Trophoblast cell (in vitro differentiated cells and primary cell): ENCODE measurements around the gene CD4. TPM values are rescaled to one million over a fixed set of nuclear protein-coding genes. Genes with fewer than 3 reads are reported as not detected.
A peak's percentile ranks its signal among the peaks of the same experiment; 100 is the strongest.
"Not testable (repeated sequence)": the region's sequence is repeated elsewhere in the genome, so short reads cannot be mapped to it uniquely, and the experiment has no call there.

ENCODE experiments used
- DNase-seq, 2 donors: peaks; one replicate each; pipeline ENCODE4 v3.0.0-alpha.2; 2016
- H2AFZ ChIP-seq: 2 replicates; pipeline ENCODE4 v1.6.1; 2013; ENCODE audit warnings: low read length, moderate library complexity, mild to moderate bottlenecking; ENCODE audit not compliant: insufficient read depth, poor library complexity
- H2AK5ac ChIP-seq: 2 replicates; pipeline ENCODE4 v1.6.1; 2013; ENCODE audit warnings: mild to moderate bottlenecking, low read length
- H2BK120ac ChIP-seq: 2 replicates; pipeline ENCODE4 v1.6.1; 2013; ENCODE audit warnings: low read length, mild to moderate bottlenecking, moderate library complexity; ENCODE audit not compliant: insufficient read depth, poor library complexity
- H2BK12ac ChIP-seq: 2 replicates; pipeline ENCODE4 v1.6.1; 2013; ENCODE audit warnings: mild to moderate bottlenecking, low read length, moderate library complexity
- H2BK5ac ChIP-seq: 2 replicates; pipeline ENCODE4 v1.6.1; 2013; ENCODE audit warnings: low read length, low read depth, moderate library complexity, mild to moderate bottlenecking; ENCODE audit not compliant: poor library complexity
- H3K14ac ChIP-seq: 2 replicates; pipeline ENCODE4 v1.6.1; 2013; ENCODE audit warnings: mild to moderate bottlenecking, low read length
- H3K18ac ChIP-seq: 2 replicates; pipeline ENCODE4 v1.6.1; 2013; ENCODE audit warnings: mild to moderate bottlenecking, low read length
- H3K23ac ChIP-seq: 2 replicates; pipeline ENCODE4 v1.6.1; 2013; ENCODE audit warnings: low read length
- H3K27ac ChIP-seq: 2 replicates; pipeline ENCODE4 v1.5.1; 2013; ENCODE audit warnings: low read depth, mild to moderate bottlenecking, inconsistent platforms, low read length, moderate library complexity
- H3K27me3 ChIP-seq: 2 replicates; pipeline ENCODE4 v1.6.1; 2013; ENCODE audit warnings: inconsistent platforms, mild to moderate bottlenecking, low read length, moderate library complexity; ENCODE audit not compliant: insufficient read depth
- H3K36me3 ChIP-seq, 2 experiments: 1 replicate in 1 of 2; 2 replicates in 1 of 2; pipeline ENCODE4 v1.6.1; 2013; ENCODE audit warnings: low read length in 2 of 2, mild to moderate bottlenecking in 2 of 2, moderate library complexity in 1 of 2; ENCODE audit not compliant: insufficient read depth in 2 of 2, control insufficient read depth in 1 of 2
- H3K4ac ChIP-seq: 2 replicates; pipeline ENCODE4 v1.6.1; 2013; ENCODE audit warnings: low read depth, mild to moderate bottlenecking, low read length, moderate library complexity
- H3K4me1 ChIP-seq, 2 experiments: 1 replicate in 1 of 2; 2 replicates in 1 of 2; pipeline ENCODE4 v1.6.1; 2013; ENCODE audit warnings: low read length in 2 of 2, mild to moderate bottlenecking in 2 of 2, moderate library complexity in 1 of 2; ENCODE audit not compliant: insufficient read depth in 2 of 2, control insufficient read depth in 1 of 2
- H3K4me2 ChIP-seq: 2 replicates; pipeline ENCODE4 v1.6.1; 2013; ENCODE audit warnings: inconsistent platforms, mild to moderate bottlenecking, low read length, moderate library complexity
- H3K4me3 ChIP-seq: 2 replicates; pipeline ENCODE4 v1.5.1; 2013; ENCODE audit warnings: mild to moderate bottlenecking, low read depth, low read length, inconsistent platforms
- H3K79me1 ChIP-seq: one replicate; pipeline ENCODE4 v1.6.1; 2013; ENCODE audit warnings: low read length
- H3K79me2 ChIP-seq: 2 replicates; pipeline ENCODE4 v1.6.1; 2013; ENCODE audit warnings: low read length, mild to moderate bottlenecking; ENCODE audit not compliant: control insufficient read depth, insufficient read depth, poor library complexity
- H3K9ac ChIP-seq: 2 replicates; pipeline ENCODE4 v1.6.1; 2013; ENCODE audit warnings: mild to moderate bottlenecking, low read length
- H3K9me3 ChIP-seq: 2 replicates; pipeline ENCODE4 v1.6.1; 2013; ENCODE audit warnings: low read depth, mild to moderate bottlenecking, control low read depth, inconsistent platforms, low read length; ENCODE audit not compliant: insufficient read depth
- H4K12ac ChIP-seq: 2 replicates; pipeline ENCODE4 v1.6.1; 2013; ENCODE audit warnings: low read depth, mild to moderate bottlenecking, low read length, moderate library complexity
- H4K8ac ChIP-seq: 2 replicates; pipeline ENCODE4 v1.6.1; 2013; ENCODE audit warnings: low read depth, mild to moderate bottlenecking, low read length, moderate library complexity
- H4K91ac ChIP-seq: one replicate; pipeline ENCODE4 v1.6.1; 2013; ENCODE audit warnings: low read depth, mild to moderate bottlenecking, low read length, moderate library complexity
- WGBS: extraction: QIAGEN DNeasy Blood & Tissue Kit; methylation state at CpG from one replicate; pipeline ENCODE4 v1.1.7; 2013; ENCODE audit warnings: missing lambda C conversion rate; ENCODE audit not compliant: insufficient read length, insufficient coverage; ENCODE audit errors: extremely low coverage; 5-methylcytosine and 5-hydroxymethylcytosine counted together
- polyA plus RNA-seq: library from polyadenylated mRNA; stranded (reverse); fragments of 200-250 nt; gene quantifications from 2 replicates; pipeline ENCODE4 v1.2.3, GENCODE V29; 2013

Gene CD4
- 0.04 TPM in 2 replicates for polyA plus RNA-seq

DNA sequence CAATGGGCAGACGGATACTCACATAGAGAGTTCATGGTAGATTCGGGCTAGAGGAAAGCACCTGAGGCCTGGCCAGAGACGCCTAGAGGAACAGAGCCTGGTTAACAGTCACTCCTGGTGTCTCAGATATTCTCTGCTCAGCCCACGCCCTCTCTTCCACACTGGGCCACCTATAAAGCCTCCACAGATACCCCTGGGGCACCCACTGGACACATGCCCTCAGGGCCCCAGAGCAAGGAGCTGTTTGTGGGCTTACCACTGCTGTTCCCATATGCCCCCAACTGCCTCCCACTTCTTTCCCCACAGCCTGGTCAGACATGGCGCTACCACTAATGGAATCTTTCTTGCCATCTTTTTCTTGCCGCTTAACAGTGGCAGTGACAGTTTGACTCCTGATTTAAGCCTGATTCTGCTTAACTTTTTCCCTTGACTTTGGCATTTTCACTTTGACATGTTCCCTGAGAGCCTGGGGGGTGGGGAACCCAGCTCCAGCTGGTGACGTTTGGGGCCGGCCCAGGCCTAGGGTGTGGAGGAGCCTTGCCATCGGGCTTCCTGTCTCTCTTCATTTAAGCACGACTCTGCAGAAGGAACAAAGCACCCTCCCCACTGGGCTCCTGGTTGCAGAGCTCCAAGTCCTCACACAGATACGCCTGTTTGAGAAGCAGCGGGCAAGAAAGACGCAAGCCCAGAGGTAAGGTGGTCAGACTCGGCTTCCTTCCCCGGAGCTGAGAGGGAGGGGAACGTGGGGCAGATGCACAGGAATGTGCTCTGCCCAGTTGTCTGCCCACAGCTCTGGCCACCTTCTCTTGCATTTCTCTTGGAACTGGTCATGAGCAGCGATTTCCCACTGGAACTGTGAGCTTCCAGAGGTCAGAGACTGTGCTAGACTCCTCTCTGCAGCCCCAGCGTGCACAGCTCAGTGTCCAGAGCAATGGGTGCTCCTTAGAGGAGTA is at the start of gene CD4:
TSS of gene CD4 (plus strand) at position 557 of the 953 bp plus-strand sequence. CDS start 10,611 bp downstream, outside the sequence.
- no CpG with 5 or more reads among the region's 18 CpGs for WGBS
- DNase-seq, result peak in 1 of 2 donors; percentile 10
- H3K9me3 ChIP-seq, result no peaks in the 10 kb centered on the region

DNA sequence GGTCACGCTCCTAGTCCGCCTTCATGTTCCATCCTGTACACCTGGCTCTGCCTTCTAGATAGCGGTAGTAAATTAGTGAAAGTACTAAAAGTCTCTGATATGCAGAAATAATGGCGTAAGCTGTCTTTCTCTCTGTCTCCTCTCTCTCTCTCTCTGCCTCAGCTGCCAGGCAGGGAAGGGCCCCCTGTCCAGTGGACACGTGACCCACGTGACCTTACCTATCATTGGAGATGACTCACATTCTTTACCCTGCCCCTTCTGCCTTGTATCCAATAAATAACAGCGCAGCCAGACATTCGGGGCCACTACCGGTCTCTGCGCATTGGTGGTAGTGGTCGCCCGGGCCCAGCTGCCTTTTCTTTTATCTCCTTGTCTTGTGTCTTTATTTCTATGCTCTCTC is 47.2 kb upstream of the CD4 start:
- not testable (repeated sequence) for H3K14ac ChIP-seq, H2BK120ac ChIP-seq, H3K9me3 ChIP-seq, H3K4me2 ChIP-seq, H4K8ac ChIP-seq, H3K18ac ChIP-seq, H2AFZ ChIP-seq, H3K4me3 ChIP-seq, H3K79me2 ChIP-seq, H2AK5ac ChIP-seq, H3K27ac ChIP-seq, H3K23ac ChIP-seq, DNase-seq, H3K9ac ChIP-seq, H3K79me1 ChIP-seq, H3K27me3 ChIP-seq, H4K12ac ChIP-seq, H4K91ac ChIP-seq, H2BK12ac ChIP-seq, H3K4ac ChIP-seq, H2BK5ac ChIP-seq
- no CpG with 5 or more reads among the region's 12 CpGs for WGBS
- Histone ChIP-seq H3K36me3 (peaks cover 6 to 14% of the 10 kb centered on the region in 2 experiments), H3K4me1 (peaks cover 15 to 19% of the 10 kb centered on the region in 2 experiments)

More for the DNA sequence above, at the start of gene CD4:
- Histone ChIP-seq H3K4me1 (no peaks in the 10 kb centered on the region), H3K4ac (no peak within 1 kb of the TSS), H2BK120ac (no peak within 1 kb of the TSS), H3K36me3 (no peaks in the 10 kb centered on the region), H3K27ac (no peak within 1 kb of the TSS), H3K14ac (no peak within 1 kb of the TSS), H2AFZ (no peak within 1 kb of the TSS), H3K79me1 (no peaks in the 10 kb centered on the region), H2AK5ac (no peak within 1 kb of the TSS), H4K91ac (no peak within 1 kb of the TSS), H2BK12ac (no peak within 1 kb of the TSS), H3K4me3 (no peak within 1 kb of the TSS), H3K23ac (no peak within 1 kb of the TSS), H4K8ac (no peak within 1 kb of the TSS), H3K9ac (no peak within 1 kb of the TSS), H3K18ac (no peak within 1 kb of the TSS), H3K27me3 (no peaks in the 10 kb centered on the region), H3K4me2 (no peak within 1 kb of the TSS), H4K12ac (no peak within 1 kb of the TSS), H2BK5ac (no peak within 1 kb of the TSS), H3K79me2 (no peaks in the 10 kb centered on the region)

DNA sequence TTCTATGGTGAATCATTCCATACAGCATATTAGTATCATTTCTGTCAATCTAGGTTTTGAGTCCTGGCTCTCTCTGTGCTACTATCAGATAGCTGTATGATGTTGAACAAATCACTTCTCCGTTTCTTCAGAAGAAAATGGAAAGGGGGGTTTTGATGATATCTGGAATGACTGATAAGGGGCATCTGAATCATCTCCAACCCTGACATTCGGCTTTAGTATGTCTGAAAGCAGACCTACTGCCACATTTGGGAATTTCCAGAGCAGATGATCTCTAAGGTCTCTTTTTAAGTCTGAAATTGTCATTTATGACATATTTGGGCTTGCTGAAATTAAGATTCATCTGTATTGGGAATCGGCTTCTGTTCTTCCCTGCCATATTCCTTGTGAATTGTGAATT is 46.5 kb upstream of the CD4 start:
- DNase-seq, result peak in 1 of 2 donors; percentile 32
- H3K4me2 ChIP-seq, result no peak overlapping the region
- no CpG with 5 or more reads among the region's 3 CpGs for WGBS

DNA sequence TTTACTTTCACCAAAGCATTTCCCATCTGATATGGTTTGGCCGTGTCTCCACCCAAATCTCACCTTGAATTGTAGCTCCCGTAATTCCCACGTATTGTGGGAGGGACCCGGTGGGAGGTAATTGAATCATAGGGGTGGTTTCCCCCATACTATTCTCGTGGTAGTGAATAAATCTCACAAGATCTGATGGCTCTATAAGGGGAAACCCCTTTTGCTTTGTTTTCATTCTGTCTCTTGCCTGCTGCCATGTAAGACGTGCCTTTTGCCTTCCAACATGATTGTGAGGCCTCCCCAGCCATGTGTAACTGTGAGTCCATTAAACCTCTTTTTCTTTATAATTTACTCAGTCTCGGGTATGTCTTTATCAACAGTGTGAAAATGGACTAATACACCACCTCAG is 46.0 kb upstream of the CD4 start:
- not testable (repeated sequence) for H4K8ac ChIP-seq, H3K27ac ChIP-seq, H3K4ac ChIP-seq, H2AK5ac ChIP-seq, H3K4me3 ChIP-seq, DNase-seq, H4K12ac ChIP-seq, H3K23ac ChIP-seq, H3K9ac ChIP-seq, H2BK120ac ChIP-seq, H3K27me3 ChIP-seq, H2BK12ac ChIP-seq, H3K14ac ChIP-seq, H4K91ac ChIP-seq, H2AFZ ChIP-seq, H3K18ac ChIP-seq, H3K79me1 ChIP-seq, H3K4me2 ChIP-seq, H3K9me3 ChIP-seq, H2BK5ac ChIP-seq, H3K79me2 ChIP-seq
- no CpG with 5 or more reads among the region's 7 CpGs for WGBS
- peaks cover 15 to 26% of the 10 kb centered on the region in 2 experiments for H3K36me3 ChIP-seq
- peaks cover 15 to 19% of the 10 kb centered on the region in 2 experiments for H3K4me1 ChIP-seq

More for the DNA sequence above, 46.5 kb upstream of the CD4 start:
- H2BK120ac ChIP-seq, result no peak overlapping the region
- no peak overlapping the region for H2BK5ac ChIP-seq
- no peaks in the 10 kb centered on the region for H3K27me3 ChIP-seq
- peaks cover 15 to 19% of the 10 kb centered on the region in 2 experiments for H3K4me1 ChIP-seq
- H2AFZ ChIP-seq, result no peak overlapping the region
- no peak overlapping the region for H4K12ac ChIP-seq
- H3K27ac ChIP-seq, result no peak overlapping the region
- H4K8ac ChIP-seq, result no peak overlapping the region
- H3K4ac ChIP-seq, result no peak overlapping the region
- H3K18ac ChIP-seq, result no peak overlapping the region
- peaks cover 11 to 21% of the 10 kb centered on the region in 2 experiments for H3K36me3 ChIP-seq
- H3K79me1 ChIP-seq, result no peaks in the 10 kb centered on the region
- no peak overlapping the region for H2AK5ac ChIP-seq
- H3K79me2 ChIP-seq, result no peaks in the 10 kb centered on the region
- no peak overlapping the region for H2BK12ac ChIP-seq
- H3K23ac ChIP-seq, result no peak overlapping the region
- H3K14ac ChIP-seq, result no peak overlapping the region
- H3K9ac ChIP-seq, result no peak overlapping the region
- peaks cover 2% of the 10 kb centered on the region for H3K9me3 ChIP-seq
- H4K91ac ChIP-seq, result no peak overlapping the region
- H3K4me3 ChIP-seq, result no peak overlapping the region
